PC-9 (cell line): Measurements from ENCODE around the gene CPEB2. TPM values are rescaled to one million over a fixed set of nuclear protein-coding genes. Genes with fewer than 3 reads are reported as not detected.

ENCODE experiments used
- BruUV-seq: library from RNA; stranded (reverse); fragments of 400-500 nt; replicated peaks from 2 replicates; lab custom pipeline; 2021; lab: Mats Ljungman, UMichigan
- CTCF ChIA-PET: fragments of 300-600 bp; sonication (Branson Sonifier 250); formaldehyde crosslinking; loops from one replicate; lab custom pipeline; 2022; ENCODE audit warnings: antibody characterized with exemption; lab: Charles Lee
- POLR2A ChIA-PET: fragments of 300-600 bp; sonication (Branson Sonifier 250); formaldehyde crosslinking; loops from one replicate; lab custom pipeline; 2022; ENCODE audit warnings: antibody characterized with exemption; ENCODE audit not compliant: unreplicated experiment; lab: Charles Lee
- DNase-seq, 2 experiments: peaks; one replicate each; pipeline versions ENCODE4 v3.0.0 to v3.0.0-alpha.2; 2015 to 2022; ENCODE audit warnings: mixed read lengths in 1 of 2
- H2AFZ ChIP-seq: fragments of 200-600 bp; sonication (generic); 2 replicates; pipeline ENCODE4 v1.8.1; 2017; ENCODE audit warnings: antibody characterized with exemption
- H3F3A ChIP-seq: fragments of 200-600 bp; sonication (generic); 2 replicates; pipeline ENCODE4 v1.8.1; 2017; ENCODE audit warnings: antibody characterized with exemption, mild to moderate bottlenecking, low read depth; ENCODE audit not compliant: insufficient read depth
- H3K27ac ChIP-seq: fragments of 200-600 bp; sonication (generic); 2 replicates; pipeline ENCODE4 v1.6.1; 2016; ENCODE audit warnings: mixed run types
- H3K27me3 ChIP-seq: fragments of 200-600 bp; sonication (generic); 2 replicates; pipeline ENCODE4 v1.6.1; 2016; ENCODE audit warnings: low read depth, mixed run types; ENCODE audit not compliant: insufficient read depth
- H3K36me3 ChIP-seq: fragments of 200-600 bp; sonication (generic); 2 replicates; pipeline ENCODE4 v1.6.1; 2016; ENCODE audit warnings: low read depth, mixed run types
- H3K4me1 ChIP-seq: fragments of 200-600 bp; sonication (generic); replicated peaks from 2 replicates; pipeline ENCODE4 v1.6.1; 2016; ENCODE audit warnings: mixed run types; ENCODE audit not compliant: insufficient read depth
- H3K4me2 ChIP-seq: fragments of 200-600 bp; sonication (generic); 2 replicates; pipeline ENCODE4 v1.6.1; 2017; ENCODE audit warnings: mixed run types
- H3K4me3 ChIP-seq: fragments of 200-600 bp; sonication (generic); 2 replicates; pipeline ENCODE4 v1.6.1; 2016; ENCODE audit warnings: mixed run types
- H3K79me2 ChIP-seq: fragments of 200-600 bp; sonication (generic); 2 replicates; pipeline ENCODE4 v1.6.1; 2017; ENCODE audit warnings: low read depth, mixed run types
- H3K9me2 ChIP-seq: fragments of 200-600 bp; sonication (generic); 2 replicates; pipeline ENCODE4 v1.8.1; 2017; ENCODE audit warnings: mild to moderate bottlenecking; ENCODE audit not compliant: insufficient read depth
- H3K9me3 ChIP-seq: fragments of 200-600 bp; sonication (generic); 2 replicates; pipeline ENCODE4 v1.8.1; 2016; ENCODE audit warnings: low read depth; ENCODE audit not compliant: insufficient read depth
- H4K20me1 ChIP-seq: fragments of 200-600 bp; sonication (generic); 2 replicates; pipeline ENCODE4 v1.8.1; 2017; ENCODE audit not compliant: insufficient read depth
- CTCF ChIP-seq: fragments of 200-600 bp; sonication (generic); conservative IDR thresholded peaks from 2 replicates; pipeline ENCODE4 v1.6.1; 2017; ENCODE audit warnings: mixed run types, antibody characterized with exemption, mild to moderate bottlenecking, moderate library complexity
- EZH2 ChIP-seq: fragments of 200-600 bp; sonication (generic); IDR thresholded peaks from 2 replicates; pipeline ENCODE4 v1.8.0; 2017; ENCODE audit warnings: antibody characterized with exemption, low read depth
- intact Hi-C: fragments of 100-400 bp; cut with micrococcal nuclease; formaldehyde crosslinking; loops from one replicate; pipeline ENCODE4 v1.10.0; 2022; ENCODE audit not compliant: unreplicated experiment
- total RNA-seq: library from RNA; stranded (reverse); gene quantifications from 2 replicates; pipeline ENCODE4 v1.2.3, GENCODE V29; 2021

CPEB2 gene
- total RNA-seq, 1 experiment from 2014 or later: 9.4 TPM

- DNase-seq: no peak
- H3K79me2 ChIP-seq: no peaks in the 10 kb centered on the region
- no peak overlapping the region for H3K27ac ChIP-seq
- H3K4me1 ChIP-seq: no peaks in the 10 kb centered on the region
- no peaks in the 10 kb centered on the region for H4K20me1 ChIP-seq
- TF ChIP-seq CTCF (no peak), EZH2 (no peak)
- H3K36me3 ChIP-seq: no peaks in the 10 kb centered on the region
- H3K9me3 ChIP-seq: no peaks in the 10 kb centered on the region
- no peaks in the 10 kb centered on the region for H3K27me3 ChIP-seq
- H3K9me2 ChIP-seq: no peaks in the 10 kb centered on the region
- intact Hi-C loops: no loop called here
- CTCF ChIA-PET: no interaction called here
- POLR2A ChIA-PET: no interaction called here
- no peak overlapping the region for H3K4me3 ChIP-seq
- no peak overlapping the region for H3K4me2 ChIP-seq
- no TSS peak for BruUV-seq
- H3F3A ChIP-seq: no peaks in the 10 kb centered on the region
- no peak overlapping the region for H2AFZ ChIP-seq
Measured at GRCh38 chr4:15089979-15090378, 87.7 kb downstream of the CPEB2 start.

GRCh38 chr4:15100380-15100779 is 98.1 kb downstream of the CPEB2 start:
- no peak overlapping the region for H3K4me2 ChIP-seq
- no peaks in the 10 kb centered on the region for H3K79me2 ChIP-seq
- no peaks in the 10 kb centered on the region for H3F3A ChIP-seq
- ChIA-PET POLR2A (no interaction called here), CTCF (no interaction called here)
- no peak overlapping the region for H2AFZ ChIP-seq
- no peaks in the 10 kb centered on the region for H3K9me2 ChIP-seq
- intact Hi-C loops: no loop called here
- H3K4me1 ChIP-seq: no peaks in the 10 kb centered on the region
- DNase-seq: no peak
- no peaks in the 10 kb centered on the region for H3K36me3 ChIP-seq
- no peaks in the 10 kb centered on the region for H3K9me3 ChIP-seq
- H4K20me1 ChIP-seq: no peaks in the 10 kb centered on the region
- TF ChIP-seq CTCF (no peak), EZH2 (no peak)
- H3K4me3 ChIP-seq: no peak overlapping the region
- no peaks in the 10 kb centered on the region for H3K27me3 ChIP-seq
- H3K27ac ChIP-seq: no peak overlapping the region
- no TSS peak for BruUV-seq

GRCh38 chr4:15100994-15101695 is 98.9 kb downstream of the CPEB2 start:
- Histone ChIP-seq H3K27ac (no peak overlapping the region), H3K79me2 (no peaks in the 10 kb centered on the region), H4K20me1 (no peaks in the 10 kb centered on the region), H3K27me3 (no peaks in the 10 kb centered on the region), H3K4me3 (no peak overlapping the region), H3K4me2 (no peak overlapping the region), H3F3A (no peaks in the 10 kb centered on the region), H3K9me3 (no peaks in the 10 kb centered on the region), H3K36me3 (no peaks in the 10 kb centered on the region), H2AFZ (no peak overlapping the region), H3K9me2 (no peaks in the 10 kb centered on the region), H3K4me1 (no peaks in the 10 kb centered on the region)
- CTCF ChIA-PET: interaction anchor here (0.7 kb wide), 1 partner anchor 13 kb away, joined by 3 read pairs; no protein-coding TSS in a partner anchor
- BruUV-seq: no TSS peak
- TF ChIP-seq CTCF (no peak), EZH2 (no peak)
- POLR2A ChIA-PET: no interaction called here
- intact Hi-C loops: no loop called here
- no peak for DNase-seq
